ENCODE data around the gene HDAC8.

DNA sequence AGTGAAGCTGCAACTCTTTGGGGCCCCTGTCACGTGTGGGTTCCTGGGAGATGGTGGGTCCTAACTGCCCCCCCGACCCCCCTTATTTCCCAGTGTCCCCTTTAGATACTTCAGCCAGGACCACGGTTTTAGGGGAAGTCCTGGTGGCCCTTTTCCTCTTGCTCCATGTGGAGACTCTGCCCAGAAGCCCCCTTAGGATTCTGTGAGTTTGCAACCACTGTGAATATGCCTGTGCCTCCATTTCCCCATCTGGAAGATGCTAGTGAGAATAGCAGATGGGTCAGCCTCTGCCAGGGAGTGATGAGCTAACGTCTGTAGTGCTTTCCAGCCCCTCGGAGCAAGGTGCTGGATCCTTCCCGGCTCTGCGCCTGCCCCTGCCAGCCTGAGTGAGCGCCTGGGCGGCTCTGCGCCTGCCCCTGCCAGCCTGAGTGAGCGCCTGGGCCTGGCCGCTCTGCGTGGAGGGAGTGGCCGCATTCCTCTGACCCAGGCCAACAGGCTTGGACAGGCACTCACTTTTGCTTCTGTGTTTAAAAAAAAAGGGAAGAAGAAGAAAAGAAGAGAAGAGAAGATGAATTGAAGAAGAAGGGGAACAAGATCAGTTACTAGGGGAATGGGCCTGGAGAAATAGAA is 260.2 kb downstream of the HDAC8 start:
- TF ChIP-seq, protein P1, sequence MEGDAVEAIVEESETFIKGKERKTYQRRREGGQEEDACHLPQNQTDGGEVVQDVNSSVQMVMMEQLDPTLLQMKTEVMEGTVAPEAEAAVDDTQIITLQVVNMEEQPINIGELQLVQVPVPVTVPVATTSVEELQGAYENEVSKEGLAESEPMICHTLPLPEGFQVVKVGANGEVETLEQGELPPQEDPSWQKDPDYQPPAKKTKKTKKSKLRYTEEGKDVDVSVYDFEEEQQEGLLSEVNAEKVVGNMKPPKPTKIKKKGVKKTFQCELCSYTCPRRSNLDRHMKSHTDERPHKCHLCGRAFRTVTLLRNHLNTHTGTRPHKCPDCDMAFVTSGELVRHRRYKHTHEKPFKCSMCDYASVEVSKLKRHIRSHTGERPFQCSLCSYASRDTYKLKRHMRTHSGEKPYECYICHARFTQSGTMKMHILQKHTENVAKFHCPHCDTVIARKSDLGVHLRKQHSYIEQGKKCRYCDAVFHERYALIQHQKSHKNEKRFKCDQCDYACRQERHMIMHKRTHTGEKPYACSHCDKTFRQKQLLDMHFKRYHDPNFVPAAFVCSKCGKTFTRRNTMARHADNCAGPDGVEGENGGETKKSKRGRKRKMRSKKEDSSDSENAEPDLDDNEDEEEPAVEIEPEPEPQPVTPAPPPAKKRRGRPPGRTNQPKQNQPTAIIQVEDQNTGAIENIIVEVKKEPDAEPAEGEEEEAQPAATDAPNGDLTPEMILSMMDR (IDR thresholded peaks at IDR 0.05 in 4 of 5, conservative IDR thresholded peaks at IDR 0.05 in 1 of 5): no peak
- TF ChIP-seq POLR2A (IDR thresholded peaks at IDR 0.05): no peak

All from gastrocnemius medialis (tissue), 4 donors.